ENCODE data around the gene PIGV. TPM values are rescaled to one million over a fixed set of nuclear protein-coding genes. Genes with fewer than 3 reads are reported as not detected.

PIGV gene
- 6.6 and 10.1 TPM in 2 replicates for total RNA-seq (2012; rRNA removed)

DNA sequence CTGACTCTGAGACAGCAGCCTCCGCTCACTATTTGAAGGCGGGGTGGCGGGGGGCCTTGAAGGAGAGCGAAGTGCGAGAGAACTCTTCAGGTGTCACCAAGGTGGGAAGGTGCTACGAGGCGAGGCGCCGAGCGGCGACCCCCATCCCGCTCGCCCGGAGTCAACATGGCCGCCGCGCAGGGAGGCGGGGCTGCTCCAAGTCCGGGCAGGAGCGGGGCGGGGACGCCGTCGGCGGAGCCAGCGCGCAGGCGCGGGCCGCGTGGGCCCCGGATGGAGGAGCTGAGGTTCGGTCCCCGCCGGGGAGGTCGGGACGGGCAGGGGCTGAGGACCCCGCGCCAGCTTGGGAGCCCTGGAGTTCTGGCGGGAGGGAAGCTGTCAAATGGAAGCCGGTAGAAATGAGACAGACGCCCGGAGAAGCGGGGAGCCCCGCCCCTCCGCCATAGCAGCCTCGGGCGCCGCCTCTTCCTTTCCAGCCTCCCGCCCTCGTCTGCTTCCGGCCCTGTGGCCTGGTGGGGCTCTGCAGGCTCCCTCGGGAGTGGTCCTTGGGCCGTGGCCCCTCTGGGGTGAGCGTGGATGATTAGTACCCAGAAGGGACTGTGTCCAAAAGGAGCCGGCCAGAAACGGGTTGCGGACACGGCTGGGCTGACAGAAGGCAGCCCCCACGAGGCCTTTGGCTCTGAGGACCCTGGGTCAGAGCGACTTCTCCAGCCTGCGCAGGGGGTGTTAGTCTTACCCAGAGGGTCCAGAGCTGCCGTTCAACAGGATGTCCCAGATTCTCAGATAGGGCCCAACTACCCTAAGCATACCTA lies at the start of gene PIGV:
Gene PIGV, plus strand, starts transcription at position 245 of the 809 bp plus-strand sequence. CDS start 2,866 bp downstream, outside the sequence.
- peaks cover 40% of the 10 kb centered on the region for H3K4me1 ChIP-seq (ENCODE audit: control insufficient read depth, insufficient read depth, low read length)
- H3K36me3 ChIP-seq (ENCODE audit: insufficient read depth, low read length), result peaks cover 7% of the 10 kb centered on the region
- peak within 1 kb of the TSS; percentile 91 for H3K4me3 ChIP-seq (ENCODE audit: low read length)
- H3K9me3 ChIP-seq (replicated peaks; ENCODE audit: low read length), result no peaks in the 10 kb centered on the region
- peak within 1 kb of the TSS; percentile 98 for H3K9ac ChIP-seq (ENCODE audit: low read depth, low read length)
- no peaks in the 10 kb centered on the region for H3K27me3 ChIP-seq (ENCODE audit: control insufficient read depth, insufficient read depth, low read length)
- peak within 1 kb of the TSS; percentile 99 for H3K4me2 ChIP-seq (ENCODE audit: low read length)

DNA sequence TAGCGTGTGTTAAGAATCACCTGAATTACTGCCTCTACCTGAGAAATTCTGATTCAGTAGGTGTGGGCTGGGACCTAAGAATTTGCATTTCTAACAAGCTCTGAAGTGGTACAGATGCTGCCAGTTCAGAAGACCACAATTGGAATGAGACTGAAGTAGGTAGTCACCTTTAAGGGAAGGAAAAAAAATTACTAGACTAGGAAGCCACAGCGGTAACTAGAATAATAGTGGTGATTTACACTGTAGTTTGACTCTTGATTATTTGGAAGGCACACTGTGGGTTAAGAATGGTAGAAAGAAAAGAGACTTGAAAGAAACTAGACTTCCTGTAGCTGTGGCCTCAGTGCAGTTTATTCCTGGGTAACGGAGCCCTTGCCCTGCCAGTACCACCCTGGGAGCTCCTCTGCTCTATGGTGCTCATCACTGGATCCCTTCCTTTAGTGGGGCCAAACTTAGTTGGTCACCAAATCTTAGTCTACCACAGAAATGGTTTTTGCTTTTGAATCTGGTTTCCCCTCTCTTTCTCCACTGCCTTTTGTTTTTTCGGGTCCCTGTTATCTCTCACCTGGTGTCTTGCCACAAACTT lies 48.3 kb upstream of the PIGV start:
- Histone ChIP-seq H3K4me3 (ENCODE audit: low read length) (no peak overlapping the region), H3K4me1 (ENCODE audit: control insufficient read depth, insufficient read depth, low read length) (peaks cover 13% of the 10 kb centered on the region)

DNA sequence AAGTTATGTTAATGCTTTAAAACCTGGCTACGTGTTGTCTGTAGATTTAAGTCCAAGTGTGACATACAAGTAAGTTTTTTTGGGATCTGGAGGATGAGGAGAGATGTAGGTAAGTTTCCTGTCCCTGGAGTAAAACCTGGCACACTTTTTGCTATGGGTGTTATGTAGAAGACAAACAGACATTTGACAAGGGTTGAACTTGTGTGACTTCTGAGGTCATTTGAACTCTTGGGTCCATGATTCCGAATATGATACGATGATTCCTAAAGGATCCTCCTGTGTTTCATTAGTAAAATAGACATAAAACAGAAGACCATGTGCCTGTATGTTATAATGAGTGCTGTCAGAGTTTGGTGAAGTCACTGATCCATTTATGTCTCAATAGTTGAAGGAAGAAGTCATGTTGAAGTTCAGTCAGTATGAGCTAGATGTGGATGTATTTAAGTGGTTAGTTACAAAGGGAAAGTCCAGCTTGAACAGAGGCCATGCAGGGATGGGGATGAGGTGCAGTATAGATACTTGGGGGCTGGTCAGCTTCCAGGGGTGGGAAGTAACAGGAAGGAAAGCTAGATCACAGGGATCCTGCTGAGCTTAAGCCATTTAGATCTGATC lies 47.6 kb upstream of the PIGV start:
- no peak overlapping the region for H3K9ac ChIP-seq (ENCODE audit: low read depth, low read length)
- H3K4me1 ChIP-seq (ENCODE audit: control insufficient read depth, insufficient read depth, low read length), result peaks cover 18% of the 10 kb centered on the region
- no peak overlapping the region for H3K4me3 ChIP-seq (ENCODE audit: low read length)
- H3K9me3 ChIP-seq (replicated peaks; ENCODE audit: low read length), result no peaks in the 10 kb centered on the region
- H3K4me2 ChIP-seq (ENCODE audit: low read length), result no peak overlapping the region
- peaks cover 48% of the 10 kb centered on the region for H3K36me3 ChIP-seq (ENCODE audit: insufficient read depth, low read length)
- H3K27me3 ChIP-seq (ENCODE audit: control insufficient read depth, insufficient read depth, low read length), result no peaks in the 10 kb centered on the region

More for the DNA sequence above, 48.3 kb upstream of the PIGV start:
- Histone ChIP-seq H3K9me3 (replicated peaks; ENCODE audit: low read length) (no peaks in the 10 kb centered on the region), H3K36me3 (ENCODE audit: insufficient read depth, low read length) (peaks cover 54% of the 10 kb centered on the region), H3K4me2 (ENCODE audit: low read length) (no peak overlapping the region), H3K27me3 (ENCODE audit: control insufficient read depth, insufficient read depth, low read length) (no peaks in the 10 kb centered on the region), H3K9ac (ENCODE audit: low read depth, low read length) (no peak overlapping the region)

GRCh38 chr1:26740952-26741351 lies 46.8 kb upstream of the PIGV start:
- Histone ChIP-seq H3K9me3 (replicated peaks; ENCODE audit: low read length) (no peaks in the 10 kb centered on the region), H3K36me3 (ENCODE audit: insufficient read depth, low read length) (peaks cover 50% of the 10 kb centered on the region), H3K9ac (ENCODE audit: low read depth, low read length) (no peak overlapping the region), H3K4me3 (ENCODE audit: low read length) (no peak overlapping the region), H3K4me1 (ENCODE audit: control insufficient read depth, insufficient read depth, low read length) (peaks cover 23% of the 10 kb centered on the region), H3K27me3 (ENCODE audit: control insufficient read depth, insufficient read depth, low read length) (no peaks in the 10 kb centered on the region), H3K4me2 (ENCODE audit: low read length) (no peak overlapping the region)

DNA sequence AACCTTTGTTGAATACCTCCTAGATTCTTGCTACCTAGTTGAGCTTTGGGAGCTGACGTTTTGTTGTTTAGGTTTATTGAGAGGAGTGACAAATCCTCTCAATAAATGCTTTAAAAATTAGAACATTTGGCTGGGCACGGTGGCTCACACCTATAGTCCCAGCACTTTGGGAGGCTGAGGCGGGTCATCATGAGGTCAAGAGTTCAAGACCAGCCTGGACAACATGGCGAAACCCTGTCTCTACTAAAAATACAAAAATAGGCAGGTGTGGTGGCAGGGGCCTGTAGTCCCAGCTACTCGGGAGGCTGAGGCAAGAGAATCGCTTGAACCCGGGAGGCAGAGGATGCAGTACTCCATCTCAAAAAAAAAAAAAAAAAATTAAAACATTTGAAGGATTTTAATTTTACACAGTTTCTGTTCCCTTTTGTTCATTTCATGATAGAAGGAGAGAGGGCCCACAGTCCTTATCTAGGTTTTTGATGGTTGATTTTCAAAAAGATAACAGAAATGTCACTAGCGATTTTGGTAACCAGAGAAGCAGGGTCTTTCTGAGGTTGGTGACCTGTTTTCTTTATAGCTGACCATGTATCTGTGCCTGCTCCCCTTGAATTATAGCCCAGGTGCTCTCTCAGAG lies 44.2 kb upstream of the PIGV start:
- no peaks in the 10 kb centered on the region for H3K27me3 ChIP-seq (ENCODE audit: control insufficient read depth, insufficient read depth, low read length)
- H3K4me1 ChIP-seq (ENCODE audit: control insufficient read depth, insufficient read depth, low read length), result peaks cover 23% of the 10 kb centered on the region
- peaks cover 56% of the 10 kb centered on the region for H3K36me3 ChIP-seq (ENCODE audit: insufficient read depth, low read length)
- H3K9ac ChIP-seq (ENCODE audit: low read depth, low read length), result no peak overlapping the region
- peak overlapping the region; percentile 39 for H3K4me2 ChIP-seq (ENCODE audit: low read length)
- H3K9me3 ChIP-seq (replicated peaks; ENCODE audit: low read length), result no peaks in the 10 kb centered on the region
- peak overlapping the region; percentile 27 for H3K4me3 ChIP-seq (ENCODE audit: low read length)

DNA sequence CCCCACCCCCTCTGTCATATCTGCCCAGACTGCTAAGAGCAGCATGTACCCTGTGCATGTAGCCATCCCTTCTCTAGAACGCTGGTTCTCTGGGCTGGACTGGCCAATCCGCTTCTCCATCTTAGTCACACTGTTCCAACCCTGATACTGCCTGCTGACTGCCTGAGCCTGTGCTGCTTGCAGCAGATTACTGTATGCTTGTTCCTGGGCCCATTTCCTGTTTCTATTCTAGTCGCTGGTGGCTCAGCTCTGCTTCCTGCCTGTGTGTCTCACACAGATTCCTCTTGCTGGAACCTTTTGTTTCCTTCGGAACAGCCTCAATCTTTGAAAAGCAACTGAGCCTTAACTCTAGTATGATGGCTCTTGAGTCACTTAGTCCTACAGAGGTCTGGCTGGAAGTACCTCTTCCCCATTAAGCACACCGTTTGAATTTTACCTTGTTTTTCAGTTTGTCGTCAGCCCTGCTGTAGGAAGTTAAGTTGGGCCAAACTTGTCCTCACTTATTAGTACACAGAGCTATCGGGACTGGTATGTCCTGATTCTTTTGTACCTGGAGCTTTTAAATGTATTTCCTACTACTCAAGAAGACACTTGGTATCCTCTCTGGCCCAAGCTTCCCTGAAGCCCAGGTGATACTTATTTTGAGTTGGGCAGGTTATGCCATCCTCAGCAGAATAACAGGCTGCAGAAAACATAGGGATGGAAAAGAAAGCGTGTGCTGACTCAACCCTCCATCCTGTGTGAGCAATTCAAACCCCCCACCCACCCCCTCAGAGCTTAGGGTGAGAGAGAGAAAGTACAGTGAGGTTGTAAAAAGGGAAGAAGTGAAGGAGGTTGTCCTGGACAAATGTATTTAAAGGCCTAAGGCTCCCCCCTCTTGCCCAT lies 43.4 kb upstream of the PIGV start:
- H3K4me2 ChIP-seq (ENCODE audit: low read length), result peak overlapping the region; percentile 39
- peak overlapping the region; percentile 27 for H3K4me3 ChIP-seq (ENCODE audit: low read length)
- H3K9ac ChIP-seq (ENCODE audit: low read depth, low read length), result peak overlapping the region; percentile 26
- H3K9me3 ChIP-seq (replicated peaks; ENCODE audit: low read length), result no peaks in the 10 kb centered on the region
- peaks cover 23% of the 10 kb centered on the region for H3K4me1 ChIP-seq (ENCODE audit: control insufficient read depth, insufficient read depth, low read length)
- H3K27me3 ChIP-seq (ENCODE audit: control insufficient read depth, insufficient read depth, low read length), result no peaks in the 10 kb centered on the region
- peaks cover 55% of the 10 kb centered on the region for H3K36me3 ChIP-seq (ENCODE audit: insufficient read depth, low read length)

DNA sequence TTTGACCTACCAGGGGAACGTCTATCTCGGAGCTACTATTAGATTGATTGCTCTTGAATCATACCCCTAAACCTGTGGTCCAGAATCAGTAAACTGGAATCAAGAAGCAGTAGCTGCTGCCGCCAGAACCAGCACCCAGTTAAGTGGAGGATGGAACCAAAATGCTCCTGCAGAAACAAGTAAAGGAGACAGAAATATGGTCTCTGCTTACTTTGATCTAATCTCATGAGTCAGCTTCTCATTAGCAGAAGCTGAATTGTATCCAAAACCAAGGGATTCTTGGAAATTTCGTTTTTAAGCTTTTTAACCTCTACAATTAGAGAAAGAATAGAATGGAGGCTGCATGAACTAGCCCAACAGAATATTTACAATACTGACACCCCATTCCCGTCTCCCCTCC lies 42.6 kb upstream of the PIGV start:
- Histone ChIP-seq H3K36me3 (ENCODE audit: insufficient read depth, low read length) (peaks cover 54% of the 10 kb centered on the region), H3K9ac (ENCODE audit: low read depth, low read length) (peak overlapping the region; percentile 26), H3K4me1 (ENCODE audit: control insufficient read depth, insufficient read depth, low read length) (peaks cover 23% of the 10 kb centered on the region), H3K4me2 (ENCODE audit: low read length) (peak overlapping the region; percentile 39), H3K27me3 (ENCODE audit: control insufficient read depth, insufficient read depth, low read length) (no peaks in the 10 kb centered on the region), H3K9me3 (replicated peaks; ENCODE audit: low read length) (no peaks in the 10 kb centered on the region), H3K4me3 (ENCODE audit: low read length) (no peak overlapping the region)

- Histone ChIP-seq H3K4me1 (ENCODE audit: control insufficient read depth, insufficient read depth, low read length) (peaks cover 23% of the 10 kb centered on the region), H3K36me3 (ENCODE audit: insufficient read depth, low read length) (peaks cover 49% of the 10 kb centered on the region), H3K9me3 (replicated peaks; ENCODE audit: low read length) (no peaks in the 10 kb centered on the region), H3K9ac (ENCODE audit: low read depth, low read length) (no peak overlapping the region), H3K4me3 (ENCODE audit: low read length) (no peak overlapping the region), H3K4me2 (ENCODE audit: low read length) (no peak overlapping the region), H3K27me3 (ENCODE audit: control insufficient read depth, insufficient read depth, low read length) (no peaks in the 10 kb centered on the region)
Measured at GRCh38 chr1:26747048-26747447, 40.7 kb upstream of the PIGV start.

DNA sequence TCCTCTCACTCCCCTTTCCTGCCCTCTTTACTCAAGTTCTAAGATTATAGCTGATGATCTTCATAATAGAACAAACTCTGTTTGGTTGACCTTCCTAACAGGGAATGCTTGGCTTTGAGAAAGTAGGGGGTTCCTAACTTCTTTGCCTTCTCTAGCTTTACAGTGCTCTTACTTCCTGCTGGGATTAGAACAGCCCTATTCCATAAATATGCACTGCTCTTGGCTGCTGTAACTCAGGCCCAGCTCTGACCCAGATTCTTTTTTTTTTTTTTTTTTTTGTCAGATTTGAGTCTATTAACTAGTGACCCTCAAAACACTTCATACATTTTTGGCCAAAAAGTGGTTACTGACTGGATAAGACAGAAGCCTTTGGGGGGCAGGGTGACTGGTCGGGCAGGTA lies 39.4 kb upstream of the PIGV start:
- no peak overlapping the region for H3K4me3 ChIP-seq (ENCODE audit: low read length)
- H3K4me2 ChIP-seq (ENCODE audit: low read length), result no peak overlapping the region
- H3K4me1 ChIP-seq (ENCODE audit: control insufficient read depth, insufficient read depth, low read length), result peaks cover 23% of the 10 kb centered on the region
- no peaks in the 10 kb centered on the region for H3K9me3 ChIP-seq (replicated peaks; ENCODE audit: low read length)
- peaks cover 47% of the 10 kb centered on the region for H3K36me3 ChIP-seq (ENCODE audit: insufficient read depth, low read length)
- no peaks in the 10 kb centered on the region for H3K27me3 ChIP-seq (ENCODE audit: control insufficient read depth, insufficient read depth, low read length)
- H3K9ac ChIP-seq (ENCODE audit: low read depth, low read length), result no peak overlapping the region

GRCh38 chr1:26749458-26749857 lies 38.3 kb upstream of the PIGV start:
- Histone ChIP-seq H3K4me2 (ENCODE audit: low read length) (no peak overlapping the region), H3K9me3 (replicated peaks; ENCODE audit: low read length) (no peaks in the 10 kb centered on the region), H3K36me3 (ENCODE audit: insufficient read depth, low read length) (peaks cover 49% of the 10 kb centered on the region), H3K27me3 (ENCODE audit: control insufficient read depth, insufficient read depth, low read length) (no peaks in the 10 kb centered on the region), H3K4me3 (ENCODE audit: low read length) (no peak overlapping the region), H3K4me1 (ENCODE audit: control insufficient read depth, insufficient read depth, low read length) (peaks cover 22% of the 10 kb centered on the region), H3K9ac (ENCODE audit: low read depth, low read length) (no peak overlapping the region)
